Calu3 (cell line): ENCODE measurements around the gene GNB1L. TPM values are rescaled to one million over a fixed set of nuclear protein-coding genes. Genes with fewer than 3 reads are reported as not detected.

Source experiments
- BruUV-seq: library from RNA; stranded (reverse); fragments of 400-500 nt; replicated peaks from 2 replicates; lab custom pipeline; 2021; lab: Mats Ljungman, UMichigan
- CTCF ChIA-PET: fragments of 300-600 bp; sonication (Branson Sonifier 250); formaldehyde crosslinking; loops from one replicate; lab custom pipeline; 2022; ENCODE audit warnings: antibody characterized with exemption; lab: Charles Lee
- DNase-seq: peaks from one replicate; pipeline ENCODE4 v3.0.0; 2022
- H3K27ac Mint-ChIP-seq: one replicate; pipeline ENCODE4 v1.8.0; 2022; ENCODE audit warnings: mixed read lengths; ENCODE audit not compliant: unreplicated experiment
- H3K27me3 Mint-ChIP-seq: one replicate; pipeline ENCODE4 v1.8.0; 2022; ENCODE audit warnings: mixed read lengths; ENCODE audit not compliant: unreplicated experiment
- H3K36me3 Mint-ChIP-seq: one replicate; pipeline ENCODE4 v1.8.0; 2022; ENCODE audit warnings: mild to moderate bottlenecking, moderate library complexity, mixed read lengths; ENCODE audit not compliant: insufficient read depth, unreplicated experiment
- H3K4me1 Mint-ChIP-seq: one replicate; pipeline ENCODE4 v1.8.0; 2022; ENCODE audit warnings: mild to moderate bottlenecking, low read depth, mixed read lengths; ENCODE audit not compliant: unreplicated experiment
- H3K4me3 Mint-ChIP-seq: one replicate; pipeline ENCODE4 v1.8.0; 2022; ENCODE audit warnings: mild to moderate bottlenecking, low read depth, moderate library complexity, mixed read lengths; ENCODE audit not compliant: unreplicated experiment
- H3K9me3 Mint-ChIP-seq: one replicate; pipeline ENCODE4 v1.8.0; 2022; ENCODE audit warnings: low read depth, mixed read lengths; ENCODE audit not compliant: unreplicated experiment
- CTCF ChIP-seq: fragments of 200-600 bp; IDR thresholded peaks from one replicate; pipeline ENCODE4 v1.8.0; 2022; ENCODE audit warnings: antibody characterized with exemption; ENCODE audit not compliant: unreplicated experiment
- intact Hi-C: fragments of 100-400 bp; cut with micrococcal nuclease; formaldehyde crosslinking; loops from one replicate; pipeline ENCODE4 v1.10.0; 2022; ENCODE audit not compliant: unreplicated experiment
- total RNA-seq: library from RNA; stranded (reverse); gene quantifications from 2 replicates; pipeline ENCODE4 v1.2.3, GENCODE V29; 2022

GNB1L gene
- total RNA-seq, 1 experiment from 2014 or later: 13.0 TPM

GRCh38 chr22:19740586-19740985 lies 114.1 kb downstream of the GNB1L start:
- peaks cover 29% of the 10 kb centered on the region for H3K27me3 Mint-ChIP-seq
- H3K9me3 Mint-ChIP-seq: no peaks in the 10 kb centered on the region
- no peaks in the 10 kb centered on the region for H3K36me3 Mint-ChIP-seq
- DNase-seq: no peak
- no TSS peak for BruUV-seq
- no peak for TF ChIP-seq CTCF
- H3K27ac Mint-ChIP-seq: no peak overlapping the region
- no peak overlapping the region for H3K4me3 Mint-ChIP-seq
- intact Hi-C loops: no loop called here
- no peaks in the 10 kb centered on the region for H3K4me1 Mint-ChIP-seq
- CTCF ChIA-PET: interaction anchor here (1.3 kb wide), 1 partner anchor 17 kb away, joined by 3 read pairs; the partner anchor contains the start of gene GP1BB

- peaks cover 35% of the 10 kb centered on the region for H3K27me3 Mint-ChIP-seq
- BruUV-seq: no TSS peak
- no peaks in the 10 kb centered on the region for H3K36me3 Mint-ChIP-seq
- no peak overlapping the region for H3K27ac Mint-ChIP-seq
- DNase-seq: no peak
- H3K4me1 Mint-ChIP-seq: no peaks in the 10 kb centered on the region
- no peak overlapping the region for H3K4me3 Mint-ChIP-seq
- no peaks in the 10 kb centered on the region for H3K9me3 Mint-ChIP-seq
- CTCF ChIA-PET: no interaction called here
- no peak for TF ChIP-seq CTCF
- intact Hi-C loops: no loop called here
Measured at GRCh38 chr22:19739911-19740449, 114.7 kb downstream of the GNB1L start.

DNA sequence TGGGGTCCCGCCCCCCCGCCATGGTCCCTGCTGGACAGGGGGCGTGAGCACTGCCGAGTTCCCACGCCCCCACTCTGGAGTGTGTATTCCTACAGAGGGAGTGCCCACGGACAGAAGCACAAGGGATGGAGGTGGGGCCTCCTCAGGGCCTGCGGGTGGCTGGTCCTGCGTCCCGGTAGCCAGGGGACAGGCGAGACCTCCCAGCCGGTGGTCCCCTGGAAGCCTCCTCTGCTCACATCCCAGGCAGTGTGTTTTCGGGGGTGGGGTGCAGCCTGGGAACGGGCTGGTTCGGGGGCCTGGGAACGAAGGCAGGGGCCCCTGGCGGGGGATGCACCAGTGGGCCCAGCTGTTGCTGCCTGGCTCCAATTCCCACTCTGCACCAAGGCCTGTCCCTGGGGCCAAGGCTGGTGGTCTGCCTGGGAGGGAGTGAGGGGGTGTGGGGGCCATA lies 115.2 kb downstream of the GNB1L start:
- intact Hi-C loops: no loop called here

GRCh38 chr22:19738664-19739447 lies 115.8 kb downstream of the GNB1L start:
- Mint-ChIP-seq H3K27ac (no peak overlapping the region), H3K9me3 (no peaks in the 10 kb centered on the region), H3K27me3 (peaks cover 43% of the 10 kb centered on the region), H3K4me1 (no peaks in the 10 kb centered on the region), H3K36me3 (no peaks in the 10 kb centered on the region), H3K4me3 (no peak overlapping the region)
- no TSS peak for BruUV-seq
- intact Hi-C loops: no loop called here
- CTCF ChIA-PET: no interaction called here
- DNase-seq: no peak
- no peak for TF ChIP-seq CTCF

More for the DNA sequence above, 115.2 kb downstream of the GNB1L start:
- H3K36me3 Mint-ChIP-seq: no peaks in the 10 kb centered on the region
- DNase-seq: no peak
- no peak overlapping the region for H3K4me3 Mint-ChIP-seq
- no TSS peak for BruUV-seq
- CTCF ChIA-PET: no interaction called here
- no peak overlapping the region for H3K27ac Mint-ChIP-seq
- no peaks in the 10 kb centered on the region for H3K9me3 Mint-ChIP-seq
- TF ChIP-seq CTCF: no peak
- H3K27me3 Mint-ChIP-seq: peaks cover 40% of the 10 kb centered on the region
- no peaks in the 10 kb centered on the region for H3K4me1 Mint-ChIP-seq
